ENCODE results near the gene OR2T27.

OR2T27 gene

DNA sequence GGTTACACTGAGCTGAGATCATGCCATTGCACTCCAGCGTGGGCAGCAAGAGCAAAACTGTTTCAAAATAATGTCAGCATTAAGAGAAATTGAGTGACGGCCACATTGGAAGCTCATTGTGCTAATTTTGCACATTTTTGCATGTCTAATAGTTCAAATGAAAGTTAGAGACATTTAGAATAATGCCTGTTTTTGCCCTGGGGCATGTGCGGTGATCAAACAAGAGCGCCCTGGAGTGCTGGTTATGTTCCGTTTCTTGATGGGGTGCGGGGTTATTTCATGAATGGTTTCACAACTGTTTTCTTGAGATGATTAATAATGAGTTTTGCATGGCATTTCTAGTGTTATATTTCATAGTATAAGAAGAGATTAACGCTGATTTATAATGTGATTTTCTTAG, 33.6 kb downstream of the OR2T27 start:
- no peaks in the 10 kb centered on the region for H4K20me1 ChIP-seq (ENCODE audit: insufficient read depth, low read length)
- H3K9me3 ChIP-seq (ENCODE audit: low read length), result no peaks in the 10 kb centered on the region
- H3K4me1 ChIP-seq (ENCODE audit: insufficient read depth, low read length, severe bottlenecking), result no peaks in the 10 kb centered on the region
- TF ChIP-seq EZH2 (IDR thresholded peaks at IDR 0.05; ENCODE audit: borderline replicate concordance, low read length), result no peak
- TF ChIP-seq, protein P1, sequence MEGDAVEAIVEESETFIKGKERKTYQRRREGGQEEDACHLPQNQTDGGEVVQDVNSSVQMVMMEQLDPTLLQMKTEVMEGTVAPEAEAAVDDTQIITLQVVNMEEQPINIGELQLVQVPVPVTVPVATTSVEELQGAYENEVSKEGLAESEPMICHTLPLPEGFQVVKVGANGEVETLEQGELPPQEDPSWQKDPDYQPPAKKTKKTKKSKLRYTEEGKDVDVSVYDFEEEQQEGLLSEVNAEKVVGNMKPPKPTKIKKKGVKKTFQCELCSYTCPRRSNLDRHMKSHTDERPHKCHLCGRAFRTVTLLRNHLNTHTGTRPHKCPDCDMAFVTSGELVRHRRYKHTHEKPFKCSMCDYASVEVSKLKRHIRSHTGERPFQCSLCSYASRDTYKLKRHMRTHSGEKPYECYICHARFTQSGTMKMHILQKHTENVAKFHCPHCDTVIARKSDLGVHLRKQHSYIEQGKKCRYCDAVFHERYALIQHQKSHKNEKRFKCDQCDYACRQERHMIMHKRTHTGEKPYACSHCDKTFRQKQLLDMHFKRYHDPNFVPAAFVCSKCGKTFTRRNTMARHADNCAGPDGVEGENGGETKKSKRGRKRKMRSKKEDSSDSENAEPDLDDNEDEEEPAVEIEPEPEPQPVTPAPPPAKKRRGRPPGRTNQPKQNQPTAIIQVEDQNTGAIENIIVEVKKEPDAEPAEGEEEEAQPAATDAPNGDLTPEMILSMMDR (IDR thresholded peaks at IDR 0.05; ENCODE audit: low read length), result no peak
- no peak overlapping the region for H3K4me3 ChIP-seq (ENCODE audit: low read depth, low read length, poor library complexity, severe bottlenecking)
- H2AFZ ChIP-seq (ENCODE audit: low read length), result no peak overlapping the region
- H3K27ac ChIP-seq (ENCODE audit: low read depth, low read length, poor library complexity, severe bottlenecking), result no peak overlapping the region
- H3K27me3 ChIP-seq (ENCODE audit: insufficient read depth, low read length), result no peaks in the 10 kb centered on the region
- no peaks in the 10 kb centered on the region for H3F3A ChIP-seq (ENCODE audit: insufficient read depth, low read length)
- H3K9me2 ChIP-seq (ENCODE audit: low read depth, low read length), result no peaks in the 10 kb centered on the region
- no peaks in the 10 kb centered on the region for H3K79me2 ChIP-seq (ENCODE audit: insufficient read depth, low read length)
- H3K9ac ChIP-seq (ENCODE audit: low read length), result no peak overlapping the region
- no peaks in the 10 kb centered on the region for H3K36me3 ChIP-seq (ENCODE audit: insufficient read depth, low read length)
- no peak overlapping the region for H3K4me2 ChIP-seq (ENCODE audit: low read length)

DNA sequence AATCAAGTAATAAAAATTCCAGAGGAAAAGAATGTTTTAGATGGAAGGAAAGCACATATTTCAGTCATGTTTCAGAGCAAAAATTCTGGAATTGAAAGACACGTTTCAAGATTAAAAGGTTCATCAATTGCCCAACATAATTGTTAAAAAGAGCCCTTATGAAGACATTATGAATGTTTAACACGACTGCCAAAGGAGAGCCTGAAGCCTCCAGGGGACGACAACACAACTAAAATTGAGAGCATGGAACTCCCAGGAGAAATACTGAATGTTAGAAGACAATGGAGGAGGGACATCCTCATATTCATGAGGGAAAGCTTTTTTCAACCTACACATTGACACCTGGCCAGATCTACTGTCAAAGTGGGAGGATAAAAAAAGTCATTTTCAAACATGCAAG, 36.5 kb downstream of the OR2T27 start:
- no peaks in the 10 kb centered on the region for H3F3A ChIP-seq (ENCODE audit: insufficient read depth, low read length)
- H3K36me3 ChIP-seq (ENCODE audit: insufficient read depth, low read length), result no peaks in the 10 kb centered on the region
- H3K4me3 ChIP-seq (ENCODE audit: low read depth, low read length, poor library complexity, severe bottlenecking), result no peak overlapping the region
- no peaks in the 10 kb centered on the region for H3K4me1 ChIP-seq (ENCODE audit: insufficient read depth, low read length, severe bottlenecking)
- no peak overlapping the region for H2AFZ ChIP-seq (ENCODE audit: low read length)
- no peaks in the 10 kb centered on the region for H3K9me2 ChIP-seq (ENCODE audit: low read depth, low read length)
- TF ChIP-seq, protein P1 (IDR thresholded peaks at IDR 0.05; ENCODE audit: low read length), result peak; percentile 82
- TF ChIP-seq EZH2 (IDR thresholded peaks at IDR 0.05; ENCODE audit: borderline replicate concordance, low read length), result no peak
- H3K79me2 ChIP-seq (ENCODE audit: insufficient read depth, low read length), result no peaks in the 10 kb centered on the region
- H3K27me3 ChIP-seq (ENCODE audit: insufficient read depth, low read length), result no peaks in the 10 kb centered on the region
- no peak overlapping the region for H3K9ac ChIP-seq (ENCODE audit: low read length)
- H3K9me3 ChIP-seq (ENCODE audit: low read length), result no peaks in the 10 kb centered on the region
- H3K4me2 ChIP-seq (ENCODE audit: low read length), result no peak overlapping the region
- no peaks in the 10 kb centered on the region for H4K20me1 ChIP-seq (ENCODE audit: insufficient read depth, low read length)
- H3K27ac ChIP-seq (ENCODE audit: low read depth, low read length, poor library complexity, severe bottlenecking), result no peak overlapping the region

DNA sequence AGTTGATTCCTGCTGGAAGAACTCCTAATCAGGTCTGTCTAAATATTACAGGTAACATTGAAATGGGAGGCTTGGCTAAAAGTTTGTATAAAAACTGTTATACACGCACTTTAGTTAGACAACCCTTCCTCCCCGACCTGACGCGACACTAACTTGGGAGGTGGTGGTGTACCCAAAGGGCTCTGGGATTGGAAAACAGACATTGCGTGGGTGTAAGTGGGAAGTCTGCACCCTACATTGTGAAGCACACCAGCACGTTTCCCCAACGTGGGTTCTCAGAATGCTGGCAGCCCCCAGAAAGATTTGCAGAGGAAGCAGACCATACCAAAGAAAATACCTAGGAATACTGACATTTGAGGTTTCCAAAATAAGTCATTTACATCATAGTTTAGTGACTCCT, 37.2 kb downstream of the OR2T27 start:
- H3K4me1 ChIP-seq (ENCODE audit: insufficient read depth, low read length, severe bottlenecking), result no peaks in the 10 kb centered on the region
- TF ChIP-seq, protein P1 (IDR thresholded peaks at IDR 0.05; ENCODE audit: low read length), result no peak
- TF ChIP-seq EZH2 (IDR thresholded peaks at IDR 0.05; ENCODE audit: borderline replicate concordance, low read length), result no peak
- H3K9ac ChIP-seq (ENCODE audit: low read length), result no peak overlapping the region
- no peaks in the 10 kb centered on the region for H3K36me3 ChIP-seq (ENCODE audit: insufficient read depth, low read length)
- H3K9me3 ChIP-seq (ENCODE audit: low read length), result no peaks in the 10 kb centered on the region
- H3K79me2 ChIP-seq (ENCODE audit: insufficient read depth, low read length), result no peaks in the 10 kb centered on the region
- no peak overlapping the region for H2AFZ ChIP-seq (ENCODE audit: low read length)
- H3K27ac ChIP-seq (ENCODE audit: low read depth, low read length, poor library complexity, severe bottlenecking), result no peak overlapping the region
- H3F3A ChIP-seq (ENCODE audit: insufficient read depth, low read length), result no peaks in the 10 kb centered on the region
- H3K4me3 ChIP-seq (ENCODE audit: low read depth, low read length, poor library complexity, severe bottlenecking), result no peak overlapping the region
- H3K9me2 ChIP-seq (ENCODE audit: low read depth, low read length), result no peaks in the 10 kb centered on the region
- H3K27me3 ChIP-seq (ENCODE audit: insufficient read depth, low read length), result no peaks in the 10 kb centered on the region
- H4K20me1 ChIP-seq (ENCODE audit: insufficient read depth, low read length), result no peaks in the 10 kb centered on the region
- no peak overlapping the region for H3K4me2 ChIP-seq (ENCODE audit: low read length)
